GM13976 (cell line): ENCODE data around the gene CCDC33.

ENCODE experiments used
- DNase-seq: peaks from one replicate; pipeline ENCODE4 v3.0.0; 2012; ENCODE audit warnings: low spot score
- in situ Hi-C: fragments of 300-500 bp; cut with MboI; formaldehyde crosslinking; loops from one replicate; pipeline ENCODE4 v1.12.0; 2022; ENCODE audit warnings: low sequenced_read_pairs, mixed read lengths, inconsistent platforms; ENCODE audit not compliant: unreplicated experiment
- TF ChIP-seq, protein P1 (sequence below): IDR thresholded peaks from 2 replicates; pipeline ENCODE4 v1.5.1; 2012; ENCODE audit warnings: borderline replicate concordance, mild to moderate bottlenecking; ENCODE audit not compliant: insufficient read depth; ENCODE audit errors: extremely low read depth, missing control alignments, control extremely low read depth

CCDC33 gene

DNA sequence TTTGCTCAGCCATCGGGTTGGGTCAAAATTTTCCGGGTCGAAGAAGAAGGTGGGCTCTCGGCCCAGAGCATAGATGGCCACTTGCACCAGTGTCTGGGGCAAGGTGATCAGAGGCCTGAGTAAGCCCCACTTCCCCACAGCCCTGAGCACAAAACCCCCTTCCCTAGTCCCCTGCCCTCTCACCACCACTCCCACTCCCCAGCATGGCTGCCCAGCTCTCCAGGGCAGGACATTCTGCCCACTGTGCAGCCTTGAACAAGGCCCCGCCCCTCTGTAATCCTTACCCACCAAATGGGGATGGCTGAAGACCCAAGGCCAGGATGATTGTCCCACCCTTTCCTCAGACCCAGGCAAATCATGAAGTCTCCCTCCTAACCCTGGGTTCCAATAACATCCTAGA lies 102.5 kb downstream of the CCDC33 start:
- no peak for DNase-seq
- in situ Hi-C loops: no loop called here

DNA sequence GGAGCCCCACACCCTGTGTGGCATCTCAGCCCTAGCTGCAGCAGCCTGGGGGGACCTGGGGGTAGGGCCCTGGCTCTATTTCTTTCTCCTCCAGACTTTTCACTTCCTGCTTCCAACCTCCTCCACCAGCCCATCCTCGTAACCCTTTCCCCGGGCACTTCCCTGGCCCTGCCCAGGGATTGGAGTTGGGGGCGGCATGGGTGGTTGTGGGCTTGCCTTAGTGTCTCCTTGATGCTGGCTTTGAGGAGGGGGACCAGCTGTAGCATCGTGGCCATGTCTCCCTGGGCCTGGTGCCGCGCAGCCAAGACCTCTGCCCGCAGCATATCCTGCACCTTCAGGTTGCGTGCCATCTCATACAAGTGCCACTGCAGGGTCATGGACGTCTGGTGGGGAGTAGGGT lies 103.2 kb downstream of the CCDC33 start:
- in situ Hi-C loops: no loop called here
- TF ChIP-seq, protein P1, sequence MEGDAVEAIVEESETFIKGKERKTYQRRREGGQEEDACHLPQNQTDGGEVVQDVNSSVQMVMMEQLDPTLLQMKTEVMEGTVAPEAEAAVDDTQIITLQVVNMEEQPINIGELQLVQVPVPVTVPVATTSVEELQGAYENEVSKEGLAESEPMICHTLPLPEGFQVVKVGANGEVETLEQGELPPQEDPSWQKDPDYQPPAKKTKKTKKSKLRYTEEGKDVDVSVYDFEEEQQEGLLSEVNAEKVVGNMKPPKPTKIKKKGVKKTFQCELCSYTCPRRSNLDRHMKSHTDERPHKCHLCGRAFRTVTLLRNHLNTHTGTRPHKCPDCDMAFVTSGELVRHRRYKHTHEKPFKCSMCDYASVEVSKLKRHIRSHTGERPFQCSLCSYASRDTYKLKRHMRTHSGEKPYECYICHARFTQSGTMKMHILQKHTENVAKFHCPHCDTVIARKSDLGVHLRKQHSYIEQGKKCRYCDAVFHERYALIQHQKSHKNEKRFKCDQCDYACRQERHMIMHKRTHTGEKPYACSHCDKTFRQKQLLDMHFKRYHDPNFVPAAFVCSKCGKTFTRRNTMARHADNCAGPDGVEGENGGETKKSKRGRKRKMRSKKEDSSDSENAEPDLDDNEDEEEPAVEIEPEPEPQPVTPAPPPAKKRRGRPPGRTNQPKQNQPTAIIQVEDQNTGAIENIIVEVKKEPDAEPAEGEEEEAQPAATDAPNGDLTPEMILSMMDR: no peak
- DNase-seq: no peak

More for the DNA sequence above, 102.5 kb downstream of the CCDC33 start:
- TF ChIP-seq, protein P1: no peak

DNA sequence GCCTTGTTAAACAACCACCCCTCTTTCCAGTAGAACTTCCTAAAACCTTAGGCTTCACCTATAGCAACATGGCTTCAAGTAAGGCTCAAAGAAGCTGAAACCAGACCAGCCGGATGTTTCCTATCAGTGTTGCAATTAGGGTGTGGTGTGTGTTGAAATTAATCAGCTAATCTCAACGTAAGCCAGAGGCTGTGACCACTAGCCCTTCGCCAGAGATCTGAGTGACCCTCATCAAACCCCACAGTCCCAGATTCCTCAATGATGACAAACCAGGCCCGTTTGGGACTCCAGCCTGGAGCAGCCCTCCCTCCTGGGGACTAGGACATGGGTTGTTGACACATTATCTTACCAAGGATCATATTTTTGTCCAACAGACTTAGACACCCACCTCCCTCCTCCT lies 104.0 kb downstream of the CCDC33 start:
- TF ChIP-seq, protein P1: no peak
- no peak for DNase-seq
- in situ Hi-C loops: no loop called here

DNA sequence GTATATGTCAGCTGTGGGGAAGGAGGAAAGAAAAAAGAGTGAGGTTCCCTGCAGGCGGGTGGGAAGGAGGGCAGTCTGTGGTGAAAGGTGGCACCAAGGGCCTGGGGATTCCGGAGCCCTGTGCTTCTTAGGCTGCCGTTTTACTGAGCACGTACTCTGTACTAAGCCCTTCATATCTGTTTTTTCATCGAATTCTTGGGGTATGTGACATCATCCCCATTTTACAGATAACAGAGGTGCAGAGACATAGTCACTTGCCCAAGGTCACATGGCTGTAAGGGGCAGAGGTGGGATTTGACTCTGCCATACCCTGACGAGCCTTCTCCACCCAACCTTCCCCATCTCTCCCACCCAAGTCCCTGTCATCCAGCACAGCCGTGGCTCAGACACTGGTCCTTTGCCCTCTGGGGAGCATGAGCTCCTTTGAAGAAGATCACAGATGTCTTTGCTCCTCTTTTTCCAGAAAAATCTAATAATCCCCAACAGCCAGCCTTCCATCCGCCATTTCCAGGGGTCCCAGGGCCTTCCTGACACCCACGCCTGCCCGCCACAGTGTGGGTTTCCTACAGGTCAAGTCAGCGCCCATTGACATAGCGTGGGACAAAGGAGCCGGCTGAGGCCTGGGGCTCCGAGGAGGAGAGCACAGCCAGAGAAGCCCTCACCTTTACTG lies 107.1 kb downstream of the CCDC33 start:
- TF ChIP-seq, protein P1: no peak
- in situ Hi-C loops: no loop called here
- no peak for DNase-seq

DNA sequence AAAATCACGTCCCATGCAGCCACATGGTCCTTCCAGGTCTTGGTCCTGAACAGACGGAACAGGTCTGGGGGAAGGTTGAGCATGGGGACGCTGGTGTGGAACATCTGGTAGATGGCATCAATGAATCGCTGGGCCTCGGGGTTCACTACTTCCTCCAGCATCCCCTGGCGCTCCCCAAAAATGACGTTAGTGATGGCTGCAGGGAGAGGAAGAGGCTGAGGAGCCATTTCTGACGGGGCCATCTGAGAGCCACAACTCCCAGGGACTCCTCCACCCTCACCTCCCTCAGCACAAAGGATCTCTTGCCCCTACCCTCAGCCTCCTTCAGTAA lies 107.6 kb downstream of the CCDC33 start:
- DNase-seq: no peak
- in situ Hi-C loops: no loop called here
- TF ChIP-seq, protein P1: no peak

DNA sequence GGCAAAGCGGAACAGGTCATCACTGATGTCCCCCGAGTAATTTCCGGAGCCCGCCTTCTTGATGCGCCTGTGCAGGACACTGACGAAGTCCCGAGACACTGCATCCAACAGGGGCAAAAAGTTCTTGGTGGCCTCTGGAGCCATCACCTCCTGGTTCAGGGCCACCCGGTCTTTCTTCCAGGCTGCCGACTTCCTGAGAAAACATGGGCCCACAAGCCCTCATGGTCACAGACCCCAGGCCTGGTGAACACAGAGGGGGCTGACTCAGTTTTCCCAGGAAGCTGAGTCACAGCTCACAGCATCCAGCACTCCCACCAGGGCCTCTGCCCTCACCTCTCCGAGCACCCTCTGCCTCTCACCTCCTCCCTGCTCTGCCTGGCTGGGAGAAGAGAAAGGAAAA lies 108.9 kb downstream of the CCDC33 start:
- no peak for DNase-seq
- TF ChIP-seq, protein P1: no peak
- in situ Hi-C loops: no loop called here
